ENCODE measurements around the gene AKIP1. TPM values are rescaled to one million over a fixed set of nuclear protein-coding genes. Genes with fewer than 3 reads are reported as not detected.

Gene AKIP1
- total RNA-seq (2013; cell fraction: nucleolus; rRNA removed) = 12.3 and 18.0 TPM in 2 replicates
- 31.7 and 36.5 TPM in 2 replicates for total RNA-seq (2014; rRNA removed)
- 21.5 and 23.3 TPM in 2 replicates for total RNA-seq (2014; rRNA removed; fragmentation: Illumina TruSeq; extraction: Trizol)
- total RNA-seq (2021) = 27.1 and 30.4 TPM in 2 replicates
- 12.8 TPM for polyA plus RNA-seq (2011; ENCODE audit: low read depth)
- polyA plus RNA-seq (2011; rRNA removed) = 30.7 and 33.1 TPM in 2 replicates
- 29.6 and 30.8 TPM in 2 replicates for polyA plus RNA-seq (2011; cell fraction: cytosol; rRNA removed)
- polyA plus RNA-seq (2011; cell fraction: nucleus; rRNA removed) = 10.6 and 12.4 TPM in 2 replicates
- 16.5 and 19.9 TPM in 2 replicates for polyA plus RNA-seq (2012)
- 22.1 and 30.6 TPM in 2 replicates for polyA plus RNA-seq (2014; fragmentation: Illumina TruSeq; extraction: Trizol)
- 10 to 100 TPM in 1 of 2 experiments, 1 to 10 TPM in 1; 5.1 to 14.7 TPM for polyA plus RNA-seq (2014; fragmentation: Nextera tagmentation; extraction: Ambion mirVana)
- 32.0 and 36.2 TPM in 2 replicates for polyA plus RNA-seq (2014; rRNA removed)
- polyA plus RNA-seq (2016; fragmentation: Nextera tagmentation; extraction: Ambion mirVana) = 10 to 100 TPM; 38.0 to 38.9 TPM
- 8.7 and 9.1 TPM in 2 replicates for polyA minus RNA-seq (2011; rRNA and poly(A)+ RNA removed)
- 10.3 and 15.2 TPM in 2 replicates for polyA minus RNA-seq (2011; cell fraction: cytosol; rRNA and poly(A)+ RNA removed)
- polyA minus RNA-seq (2011; cell fraction: nucleus; rRNA and poly(A)+ RNA removed) = 3.6 and 6.6 TPM in 2 replicates
- percentile 64 among the genes with signal in this experiment for Bru-seq, nascent RNA
- percentile 68 among the genes with signal in this experiment for BruChase-seq, experiment 1, labeled RNA remaining after a 6-hour chase
- BruChase-seq, experiment 2, labeled RNA remaining after a 2-hour chase = percentile 61 among the genes with signal in this experiment
- long read RNA-seq, experiment 1, transcript AKIP1-203 (6 exons, 1,327 nt) = major isoform, 6 of 16 reads
- long read RNA-seq, experiment 1, partial matches to known transcripts = 0 of 16 reads
- long read RNA-seq, experiment 1, other reads (novel, unspliced or antisense) = 2 of 16 reads
- long read RNA-seq, experiment 2, transcript AKIP1-201 (5 exons, 1,247 nt) = minor isoform, 9 of 62 reads
- long read RNA-seq, experiment 2, transcript AKIP1-203 (6 exons, 1,327 nt) = major isoform, 32 of 62 reads
- long read RNA-seq, experiment 2, transcript AKIP1-204 (4 exons, 1,084 nt) = minor isoform, 6 of 62 reads
- long read RNA-seq, experiment 2, partial matches to known transcripts = 1 of 62 reads
- long read RNA-seq, experiment 2, other reads (novel, unspliced or antisense) = 7 of 62 reads

DNA sequence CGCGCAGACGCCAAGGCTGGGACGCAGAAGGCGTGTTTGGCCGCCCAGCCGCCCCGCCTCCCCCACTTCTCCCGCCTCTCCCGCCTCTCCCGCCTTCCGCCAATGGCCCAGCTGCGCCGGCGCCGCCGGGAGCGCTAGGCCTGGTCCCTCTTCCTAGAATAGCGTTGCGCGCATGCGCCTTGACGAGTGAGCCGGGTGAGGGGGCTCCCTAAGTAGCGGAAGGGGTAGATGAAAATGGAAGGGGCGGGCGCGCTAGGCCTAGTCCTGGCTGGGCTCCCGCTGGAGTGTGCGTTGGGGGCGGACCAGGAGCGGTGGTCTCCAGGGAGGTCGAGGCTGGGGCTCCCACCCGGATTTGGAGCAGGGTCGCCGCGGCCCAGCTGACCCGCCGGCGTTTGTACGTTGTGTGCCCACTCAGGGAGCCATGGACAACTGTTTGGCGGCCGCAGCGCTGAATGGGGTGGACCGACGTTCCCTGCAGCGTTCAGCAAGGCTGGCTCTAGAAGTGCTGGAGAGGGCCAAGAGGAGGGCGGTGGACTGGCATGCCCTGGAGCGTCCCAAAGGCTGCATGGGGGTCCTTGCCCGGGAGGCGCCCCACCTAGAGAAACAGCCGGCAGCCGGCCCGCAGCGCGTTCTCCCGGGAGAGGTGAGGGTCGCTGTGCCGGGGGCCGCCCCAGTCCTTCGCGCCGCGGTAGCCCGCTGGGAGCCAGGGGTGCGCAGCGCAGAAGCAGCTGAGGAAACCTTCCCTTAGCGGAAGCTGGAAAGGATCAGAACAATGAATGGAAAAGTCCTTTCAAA is at the start of gene AKIP1:
Gene AKIP1 (plus strand): TSS at position 161 of the 795 bp plus-strand sequence. CDS start 261 bp downstream, at position 422.
- H3K27me3 ChIP-seq (replicated peaks in 1 of 2; ENCODE audit: control insufficient read depth in 2 of 2, insufficient read depth in 2 of 2, low read length in 1 of 2) = no peaks in the 10 kb centered on the region; a peak in 1 of 4 replicates
- H3K4me3 ChIP-seq = peak within 1 kb of the TSS; percentile 95
- in situ Hi-C loops (cut with MboI) (no loop called here), intact Hi-C loops (cut with micrococcal nuclease; ENCODE audit: unreplicated experiment) (loop anchor here (5.0 kb wide), 1 partner anchor 224 kb away; no protein-coding TSS in a partner anchor)
- 2% methylated on average over 49 of the region's 68 CpGs for WGBS (ENCODE audit: insufficient coverage, insufficient replicate concordance, low lambda C conversion rate, missing lambda C conversion rate)
- H3K36me3 ChIP-seq (ENCODE audit: control insufficient read depth in 2 of 2, insufficient read depth in 2 of 2, low read length in 1 of 2) = peaks cover 0 to 3% of the 10 kb centered on the region in 2 experiments; a peak in 1 of 4 replicates
- peaks cover 8% of the 10 kb centered on the region for H3K79me2 ChIP-seq (ENCODE audit: control insufficient read depth, insufficient read depth, low read length)
- DNase-seq (ENCODE audit: low read depth, low spot score) (peak; percentile 65), ATAC-seq (peak; percentile 88), FAIRE-seq (no peak)
- BruUV-seq (replicated peaks) = no TSS peak
- SMC1A ChIA-PET (ENCODE audit: uncharacterized antibody, unreplicated experiment) = interaction anchor here (1.0 to 2.1 kb wide), 5 partner anchors 31 to 226 kb away, joined by 4 to 13 read pairs (median 6); partner anchors contain the start of gene ASCL3
- CTCF ChIA-PET = interaction anchor here (0.6 to 6.9 kb wide), 8 partner anchors 47 to 731 kb away, joined by 3 to 196 read pairs (median 4); no protein-coding TSS in a partner anchor
- peak within 1 kb of the TSS; percentile 92 for H2AFZ ChIP-seq (ENCODE audit: control insufficient read depth, low read depth, low read length)
- peak within 1 kb of the TSS; percentile 65 for H3K27ac ChIP-seq (ENCODE audit: control insufficient read depth, insufficient read depth)
- peaks cover 11% of the 10 kb centered on the region for H3K4me1 ChIP-seq (ENCODE audit: control insufficient read depth, insufficient read depth, low read length)
- POLR2A ChIA-PET = interaction anchor here (0.5 to 2.0 kb wide), 8 partner anchors 11 to 229 kb away, joined by 3 to 10 read pairs (median 3); partner anchors contain the start of genes RPL27A, TMEM9B and TRIM66
- peak within 1 kb of the TSS; percentile 78 for H3K9ac ChIP-seq (ENCODE audit: control insufficient read depth, insufficient read depth, low read length)
- H3K4me2 ChIP-seq (ENCODE audit: control insufficient read depth, insufficient read depth) = peak within 1 kb of the TSS; percentile 88
- RAD21 ChIA-PET (ENCODE audit: unreplicated experiment) = interaction anchor here (0.6 to 5.8 kb wide), 8 partner anchors 23 to 229 kb away, joined by 3 to 97 read pairs (median 4); partner anchors contain the start of genes RPL27A, TMEM9B and TRIM66
- no peaks in the 10 kb centered on the region for H4K20me1 ChIP-seq (ENCODE audit: control insufficient read depth, insufficient read depth)
- H3K9me3 ChIP-seq (replicated peaks; ENCODE audit: control insufficient read depth, insufficient read depth, low read length) = no peaks in the 10 kb centered on the region
- TF ChIP-seq CEBPB (IDR thresholded peaks at IDR 0.05; ENCODE audit: borderline replicate concordance in 1 of 2, low read depth in 2 of 2, low read length in 2 of 2) = no peak
- no peak for TF ChIP-seq PAX8 (IDR thresholded peaks at IDR 0.05)
- no peak for TF ChIP-seq KAT2A (conservative IDR thresholded peaks at IDR 0.05; ENCODE audit: control insufficient read depth, low read depth, low read length)
- peak; percentile 69 to 84 for TF ChIP-seq IKZF2 (IDR thresholded peaks at IDR 0.05)
- no peak for TF ChIP-seq ASH2L (IDR thresholded peaks at IDR 0.05; ENCODE audit: borderline replicate concordance, low read depth)
- TF ChIP-seq ZNF207 (IDR thresholded peaks at IDR 0.05; ENCODE audit: borderline replicate concordance) = peak; percentile 25; the same call in 1 of the 2 replicates
- TF ChIP-seq YBX1 (IDR thresholded peaks at IDR 0.05) = no peak
- TF ChIP-seq, protein P1, sequence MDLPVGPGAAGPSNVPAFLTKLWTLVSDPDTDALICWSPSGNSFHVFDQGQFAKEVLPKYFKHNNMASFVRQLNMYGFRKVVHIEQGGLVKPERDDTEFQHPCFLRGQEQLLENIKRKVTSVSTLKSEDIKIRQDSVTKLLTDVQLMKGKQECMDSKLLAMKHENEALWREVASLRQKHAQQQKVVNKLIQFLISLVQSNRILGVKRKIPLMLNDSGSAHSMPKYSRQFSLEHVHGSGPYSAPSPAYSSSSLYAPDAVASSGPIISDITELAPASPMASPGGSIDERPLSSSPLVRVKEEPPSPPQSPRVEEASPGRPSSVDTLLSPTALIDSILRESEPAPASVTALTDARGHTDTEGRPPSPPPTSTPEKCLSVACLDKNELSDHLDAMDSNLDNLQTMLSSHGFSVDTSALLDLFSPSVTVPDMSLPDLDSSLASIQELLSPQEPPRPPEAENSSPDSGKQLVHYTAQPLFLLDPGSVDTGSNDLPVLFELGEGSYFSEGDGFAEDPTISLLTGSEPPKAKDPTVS (IDR thresholded peaks at IDR 0.05; ENCODE audit: low read depth, low read length) = no peak
- TF ChIP-seq PML (IDR thresholded peaks at IDR 0.05; ENCODE audit: low read length) = no peak
- no peak for TF ChIP-seq STAT1 (conservative IDR thresholded peaks at IDR 0.05)
- TF ChIP-seq, protein P2, sequence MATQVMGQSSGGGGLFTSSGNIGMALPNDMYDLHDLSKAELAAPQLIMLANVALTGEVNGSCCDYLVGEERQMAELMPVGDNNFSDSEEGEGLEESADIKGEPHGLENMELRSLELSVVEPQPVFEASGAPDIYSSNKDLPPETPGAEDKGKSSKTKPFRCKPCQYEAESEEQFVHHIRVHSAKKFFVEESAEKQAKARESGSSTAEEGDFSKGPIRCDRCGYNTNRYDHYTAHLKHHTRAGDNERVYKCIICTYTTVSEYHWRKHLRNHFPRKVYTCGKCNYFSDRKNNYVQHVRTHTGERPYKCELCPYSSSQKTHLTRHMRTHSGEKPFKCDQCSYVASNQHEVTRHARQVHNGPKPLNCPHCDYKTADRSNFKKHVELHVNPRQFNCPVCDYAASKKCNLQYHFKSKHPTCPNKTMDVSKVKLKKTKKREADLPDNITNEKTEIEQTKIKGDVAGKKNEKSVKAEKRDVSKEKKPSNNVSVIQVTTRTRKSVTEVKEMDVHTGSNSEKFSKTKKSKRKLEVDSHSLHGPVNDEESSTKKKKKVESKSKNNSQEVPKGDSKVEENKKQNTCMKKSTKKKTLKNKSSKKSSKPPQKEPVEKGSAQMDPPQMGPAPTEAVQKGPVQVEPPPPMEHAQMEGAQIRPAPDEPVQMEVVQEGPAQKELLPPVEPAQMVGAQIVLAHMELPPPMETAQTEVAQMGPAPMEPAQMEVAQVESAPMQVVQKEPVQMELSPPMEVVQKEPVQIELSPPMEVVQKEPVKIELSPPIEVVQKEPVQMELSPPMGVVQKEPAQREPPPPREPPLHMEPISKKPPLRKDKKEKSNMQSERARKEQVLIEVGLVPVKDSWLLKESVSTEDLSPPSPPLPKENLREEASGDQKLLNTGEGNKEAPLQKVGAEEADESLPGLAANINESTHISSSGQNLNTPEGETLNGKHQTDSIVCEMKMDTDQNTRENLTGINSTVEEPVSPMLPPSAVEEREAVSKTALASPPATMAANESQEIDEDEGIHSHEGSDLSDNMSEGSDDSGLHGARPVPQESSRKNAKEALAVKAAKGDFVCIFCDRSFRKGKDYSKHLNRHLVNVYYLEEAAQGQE (IDR thresholded peaks at IDR 0.05; ENCODE audit: low read depth, low read length) = no peak
- TF ChIP-seq ZSCAN29 (IDR thresholded peaks at IDR 0.05) = no peak
- no peak for TF ChIP-seq BMI1 (IDR thresholded peaks at IDR 0.05; ENCODE audit: borderline replicate concordance)
